Ovary (tissue), 3 donors: Measurements from ENCODE around the gene CYP8B1.

Experiments
- CTCF ChIP-seq, 3 donors: fragments of 450-650 bp in 2 of 3; fragments of 200-600 bp in 1 of 3; IDR thresholded peaks; one replicate each; pipeline versions ENCODE4 v1.5.1 to v1.8.0; 2016 to 2022; ENCODE audit warnings: antibody characterized with exemption in 3 of 3, mild to moderate bottlenecking in 1 of 3
- EP300 ChIP-seq: sonication (generic); formaldehyde crosslinking; IDR thresholded peaks from one replicate; pipeline ENCODE4 v1.6.1; 2017; ENCODE audit warnings: antibody characterized with exemption
- POLR2A ChIP-seq: fragments of 450-650 bp; IDR thresholded peaks from one replicate; pipeline ENCODE4 v1.6.1; 2017; ENCODE audit warnings: antibody characterized with exemption, mild to moderate bottlenecking, moderate library complexity
- donor health status: DM: no; HTN: no; CAD: no.

GRCh38 chr3:42873221-42873982 is 2.3 kb downstream of the CYP8B1 start:
- no peak for TF ChIP-seq CTCF (IDR thresholded peaks at IDR 0.05)
- TF ChIP-seq POLR2A, result no peak
- no peak for TF ChIP-seq EP300
